SK-MEL-5 (cell line): ENCODE measurements around the gene ADIPOR2. TPM values are rescaled to one million over a fixed set of nuclear protein-coding genes. Genes with fewer than 3 reads are reported as not detected.

Source experiments
- DNase-seq: peaks from one replicate; pipeline ENCODE4 v3.0.0-alpha.2; 2016; ENCODE audit warnings: low read depth, low spot score
- in situ Hi-C: cut with HindIII; loops from 2 replicates; pipeline ENCODE4 v1.10.0; 2016; ENCODE audit warnings: low sequenced_read_pairs, high pct_unique_total_duplicates, low pct_unique_long_range_greater_than_20kb
- total RNA-seq: library from RNA; depleted of rRNA; stranded (reverse); fragments of >200 nt; shearing (Covaris generic); gene quantifications from 2 replicates; pipeline ENCODE4 v1.2.3, GENCODE V29; 2014

Gene ADIPOR2
- total RNA-seq, 1 experiment from 2014 or later, result 61.3 TPM

DNA sequence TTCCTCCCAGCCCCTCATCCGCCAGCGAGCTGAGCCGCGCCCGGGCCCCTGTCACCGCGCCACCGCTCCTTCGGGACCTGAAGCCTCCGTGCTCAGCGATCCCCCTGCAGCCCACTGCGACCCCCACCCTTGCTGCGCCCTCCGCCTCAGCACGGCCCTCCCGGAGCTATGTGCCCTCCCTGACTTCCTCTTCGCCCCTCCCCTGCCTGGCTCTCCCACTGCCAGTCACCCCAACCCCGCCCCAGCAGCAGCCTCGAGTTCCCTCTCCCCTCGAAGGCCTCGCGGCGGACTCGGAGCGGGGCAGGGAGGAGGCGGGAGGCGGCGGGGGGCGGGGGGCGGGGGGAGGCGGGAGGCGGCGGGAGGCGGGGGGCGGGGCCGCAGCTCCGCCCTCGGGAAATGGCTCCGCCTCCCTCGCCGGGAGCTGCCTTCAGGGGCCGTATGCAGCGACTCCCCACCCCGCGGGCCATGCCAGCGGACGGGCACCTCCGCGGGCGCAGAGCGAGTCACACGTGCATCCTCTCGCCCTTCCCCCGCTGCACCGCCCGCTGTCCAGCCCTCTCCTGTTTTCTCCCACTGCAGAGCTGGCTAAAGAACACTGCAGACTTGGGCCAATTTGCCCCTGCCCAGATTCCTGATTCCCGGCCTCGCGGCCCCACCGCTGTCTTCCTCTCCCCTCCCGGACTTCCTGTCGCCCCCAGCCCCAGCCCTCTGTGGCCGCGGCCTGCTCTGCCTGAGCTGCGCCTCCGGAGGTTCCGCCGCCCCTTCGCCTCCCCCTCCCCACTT is 29.1 kb upstream of the ADIPOR2 start:
- in situ Hi-C loops, result loop anchor here (25.0 kb wide), 1 partner anchor 126 kb away; no protein-coding TSS in a partner anchor
- peak; percentile 67 for DNase-seq

DNA sequence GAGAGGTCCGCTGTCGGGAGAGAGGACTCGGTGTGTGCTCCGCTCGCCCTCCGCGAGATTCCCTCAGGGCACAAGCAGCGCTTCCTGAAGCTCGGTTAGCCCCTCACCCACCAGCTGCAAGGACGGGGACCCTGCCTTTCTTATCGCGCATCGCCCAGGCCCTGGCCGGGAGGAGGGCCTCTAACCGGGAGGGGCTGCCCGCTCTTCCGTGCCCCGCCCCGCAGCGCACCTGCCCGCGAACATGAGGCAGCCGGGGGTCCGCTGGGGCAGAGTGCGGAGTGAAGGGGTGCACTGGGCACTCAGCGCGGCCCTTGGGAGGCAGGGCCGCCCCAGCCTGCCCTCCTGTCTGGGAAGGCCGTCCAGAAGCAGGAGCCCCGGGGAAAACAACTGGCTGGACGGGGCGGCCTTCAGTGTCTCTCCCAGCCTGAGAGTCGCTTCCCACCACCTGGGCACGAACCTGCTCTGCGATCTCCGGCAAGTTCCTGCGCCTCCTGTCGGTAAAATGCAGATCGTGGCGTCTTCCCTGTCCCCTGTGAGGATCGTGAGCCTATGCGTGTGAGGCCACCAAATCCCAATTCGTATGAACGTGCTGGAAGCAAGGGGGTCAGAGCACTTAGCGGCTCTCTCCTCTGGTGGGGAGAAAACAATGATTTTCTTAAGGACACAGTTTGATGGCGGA is 28.0 kb upstream of the ADIPOR2 start:
- no peak for DNase-seq
- in situ Hi-C loops, result loop anchor here (25.0 kb wide), 1 partner anchor 124 kb away; no protein-coding TSS in a partner anchor

DNA sequence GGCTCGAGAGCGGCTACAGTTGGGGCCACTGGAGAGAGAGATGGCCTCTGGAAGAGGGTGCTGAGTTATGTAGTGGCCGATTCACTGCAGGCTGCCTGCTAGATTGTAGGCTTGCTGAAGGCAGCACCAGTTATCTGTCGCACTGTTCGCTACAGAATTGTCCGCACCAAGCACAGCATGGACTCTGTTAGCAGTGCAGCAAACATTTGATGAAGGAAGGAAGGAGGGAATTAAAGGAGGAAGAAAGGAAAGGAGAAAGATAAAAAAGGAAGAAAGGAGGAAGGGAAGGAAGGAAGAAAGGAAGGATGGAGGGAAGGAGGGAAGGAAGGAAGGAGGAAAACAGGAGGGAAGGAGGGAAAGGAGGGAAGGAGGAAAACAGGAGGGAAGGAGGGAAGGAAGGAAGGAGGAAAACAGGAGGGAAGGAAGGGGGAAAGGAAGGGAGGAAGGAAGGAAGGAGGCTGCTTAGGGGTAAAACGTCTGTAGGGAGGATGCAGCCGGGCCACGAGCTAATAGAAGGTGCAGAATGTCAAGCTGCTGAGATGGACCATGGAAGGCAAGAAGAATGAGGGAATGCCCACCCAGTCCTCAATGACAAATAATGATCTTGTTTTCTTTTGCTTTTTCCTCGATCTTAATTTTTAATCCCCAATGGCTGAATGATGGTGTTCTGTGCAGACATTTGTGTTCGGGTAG is 27.3 kb upstream of the ADIPOR2 start:
- in situ Hi-C loops, result loop anchor here (25.0 kb wide), 1 partner anchor 124 kb away; no protein-coding TSS in a partner anchor
- DNase-seq, result no peak

DNA sequence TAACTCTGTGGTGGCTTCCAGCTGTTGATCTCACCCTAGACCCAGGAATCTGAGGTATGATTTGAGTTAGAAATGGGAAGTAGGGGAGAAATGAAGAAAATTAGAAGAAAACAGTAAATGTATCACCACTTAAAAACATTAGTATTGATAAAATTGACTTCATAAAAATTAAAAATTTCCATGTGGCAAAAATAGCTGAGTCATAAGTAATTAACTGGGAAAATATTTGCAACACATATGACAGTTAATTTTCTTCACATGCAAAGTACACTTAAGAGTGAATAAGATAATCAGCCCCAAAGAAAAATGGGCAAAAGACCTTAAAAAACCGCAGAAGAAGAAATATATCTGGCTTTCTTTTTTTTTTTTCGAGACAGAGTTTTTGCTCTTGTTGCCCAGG is 25.5 kb upstream of the ADIPOR2 start:
- in situ Hi-C loops, result loop anchor here (25.0 kb wide), 1 partner anchor 122 kb away; no protein-coding TSS in a partner anchor
- DNase-seq, result no peak

DNA sequence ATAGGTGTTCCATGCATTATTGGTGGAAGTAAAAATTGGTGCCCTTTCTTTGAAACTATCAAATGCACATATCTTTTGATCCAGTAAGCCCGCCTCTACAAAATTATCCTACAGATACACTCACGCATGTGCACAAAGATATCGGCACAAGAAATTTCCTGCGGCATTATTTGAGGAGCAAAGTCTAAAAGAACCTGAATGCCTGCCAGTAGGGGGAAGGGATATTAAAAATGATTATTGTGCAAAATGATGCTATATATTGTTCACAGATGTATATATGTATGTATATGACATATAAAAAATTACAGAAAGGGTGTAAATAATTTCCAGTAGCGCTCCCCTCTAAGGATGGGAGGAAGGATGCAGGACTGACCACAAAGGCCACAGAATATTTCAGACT is 24.7 kb upstream of the ADIPOR2 start:
- in situ Hi-C loops, result loop anchor here (25.0 kb wide), 1 partner anchor 121 kb away; no protein-coding TSS in a partner anchor
- DNase-seq, result no peak

DNA sequence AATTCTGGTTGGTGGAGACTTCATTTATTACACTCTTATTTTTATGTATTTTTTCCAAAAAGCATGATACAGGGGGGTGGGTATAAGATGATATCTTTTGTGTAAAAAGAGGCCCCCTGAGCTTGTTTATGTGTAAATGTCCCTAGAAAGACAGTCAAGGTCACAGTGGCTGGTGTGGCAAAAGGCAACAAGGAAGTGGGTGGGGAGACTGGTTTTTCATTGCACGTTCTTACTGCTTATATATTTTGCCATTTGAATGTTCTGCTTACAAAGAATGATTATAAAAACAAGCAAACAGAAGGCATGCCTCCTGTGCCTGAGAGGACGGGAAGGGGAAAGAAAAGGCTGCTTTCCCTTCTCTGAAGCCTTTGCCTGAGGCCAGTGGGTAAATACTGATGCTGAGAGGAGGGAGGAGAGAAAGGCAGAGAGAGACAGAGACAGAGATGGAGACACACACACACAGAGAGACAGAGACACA is 24.1 kb upstream of the ADIPOR2 start:
- in situ Hi-C loops, result loop anchor here (25.0 kb wide), 1 partner anchor 121 kb away; no protein-coding TSS in a partner anchor
- DNase-seq, result no peak

DNA sequence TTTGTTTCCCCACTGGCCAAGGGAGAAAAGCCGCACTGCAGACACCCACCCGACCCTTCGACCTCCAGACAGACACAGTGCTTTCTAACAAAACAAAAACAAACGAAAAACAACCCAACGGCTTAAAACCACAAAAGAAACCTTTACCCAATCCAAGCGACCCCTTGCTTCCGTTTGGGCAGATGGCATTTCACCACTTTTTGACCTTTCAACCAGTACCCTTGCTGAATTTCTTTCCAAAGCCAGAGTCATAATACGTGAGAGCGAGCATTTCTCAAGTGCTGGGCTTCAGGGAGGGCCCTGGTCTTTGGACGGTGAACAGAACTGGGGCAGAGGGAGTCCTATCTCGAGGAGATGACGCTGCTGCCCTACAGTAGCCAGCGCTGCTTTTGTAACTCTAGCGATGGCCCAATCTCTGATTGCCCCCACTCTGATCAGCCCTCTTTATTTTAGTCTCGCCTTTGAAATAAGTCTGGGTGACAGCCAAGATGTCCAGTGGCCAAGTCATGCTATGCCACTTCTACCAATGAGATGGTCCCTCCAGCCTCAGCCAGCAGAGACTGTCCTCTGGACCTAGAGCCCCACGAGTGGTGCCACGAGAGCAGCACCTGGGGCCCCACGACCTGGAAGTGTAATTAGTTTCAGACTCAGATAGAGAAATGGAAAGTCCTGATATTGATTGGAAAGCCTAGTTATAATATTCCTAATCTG is 21.9 kb upstream of the ADIPOR2 start:
- in situ Hi-C loops, result loop anchor here (25.0 kb wide), 1 partner anchor 118 kb away; no protein-coding TSS in a partner anchor
- DNase-seq, result no peak

DNA sequence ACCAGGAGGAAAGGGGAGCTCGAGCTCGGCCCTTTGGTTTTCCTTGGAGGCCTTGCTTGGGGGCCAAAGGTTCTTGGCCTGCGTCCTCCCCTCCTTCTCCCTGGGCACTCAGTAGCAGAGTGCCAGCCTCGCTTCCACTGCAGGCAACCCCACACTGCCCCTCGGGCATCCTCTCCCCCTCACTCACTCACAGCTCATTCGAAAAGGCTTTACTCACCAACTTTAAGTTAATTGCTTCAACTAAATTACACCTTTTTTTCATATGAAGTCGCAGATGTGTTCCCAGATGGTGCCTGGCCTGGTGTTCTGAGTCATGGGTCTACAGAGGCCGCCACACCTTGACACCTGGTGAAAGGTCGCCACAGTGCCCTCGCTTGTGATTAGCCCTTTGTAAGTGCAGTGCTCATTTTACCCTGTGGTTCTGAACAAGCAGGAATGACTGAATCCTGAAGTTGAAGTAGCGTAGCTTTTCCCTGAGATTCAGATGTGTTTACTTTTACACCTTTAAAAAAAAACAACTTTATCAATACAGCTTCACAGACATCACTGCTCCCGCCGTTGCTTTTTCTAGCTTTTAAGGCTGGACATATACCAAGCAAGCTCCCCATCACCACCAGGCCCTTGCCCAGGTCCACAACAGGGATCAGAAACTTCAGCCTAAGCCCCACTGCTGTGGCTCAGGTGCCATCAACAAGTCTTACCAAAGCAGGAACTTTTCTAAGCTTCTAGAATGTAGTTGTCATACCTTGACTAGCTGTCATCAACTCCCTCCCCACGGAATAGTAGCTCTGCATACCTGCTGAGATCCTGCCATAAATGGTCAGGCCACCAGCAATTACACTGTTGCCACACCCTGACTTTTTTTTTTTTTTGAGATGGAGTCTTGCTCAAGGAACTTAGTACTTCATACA is 20.3 kb upstream of the ADIPOR2 start:
- DNase-seq, result no peak
- in situ Hi-C loops, result loop anchor here (25.0 kb wide), 1 partner anchor 117 kb away; no protein-coding TSS in a partner anchor

DNA sequence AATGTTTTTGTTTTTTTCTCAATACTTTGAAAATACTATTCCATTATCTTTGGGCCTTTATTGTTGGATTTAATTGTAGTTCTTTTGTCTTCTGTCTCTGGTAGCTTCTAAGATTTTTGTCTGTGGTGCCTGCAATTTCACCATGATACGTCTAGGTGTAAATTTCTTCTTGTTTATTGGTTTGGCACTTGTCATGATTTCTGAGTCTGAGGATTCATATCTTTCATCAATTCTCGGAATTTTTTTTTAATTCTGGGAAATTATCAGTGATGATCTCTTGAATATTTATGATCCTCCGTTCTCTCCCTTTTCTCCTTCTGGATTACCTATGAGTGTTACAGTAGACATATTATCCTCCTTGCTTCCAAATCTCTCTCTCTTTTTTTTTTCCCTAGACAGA is 14.8 kb upstream of the ADIPOR2 start:
- no peak for DNase-seq
- in situ Hi-C loops, result no loop called here

DNA sequence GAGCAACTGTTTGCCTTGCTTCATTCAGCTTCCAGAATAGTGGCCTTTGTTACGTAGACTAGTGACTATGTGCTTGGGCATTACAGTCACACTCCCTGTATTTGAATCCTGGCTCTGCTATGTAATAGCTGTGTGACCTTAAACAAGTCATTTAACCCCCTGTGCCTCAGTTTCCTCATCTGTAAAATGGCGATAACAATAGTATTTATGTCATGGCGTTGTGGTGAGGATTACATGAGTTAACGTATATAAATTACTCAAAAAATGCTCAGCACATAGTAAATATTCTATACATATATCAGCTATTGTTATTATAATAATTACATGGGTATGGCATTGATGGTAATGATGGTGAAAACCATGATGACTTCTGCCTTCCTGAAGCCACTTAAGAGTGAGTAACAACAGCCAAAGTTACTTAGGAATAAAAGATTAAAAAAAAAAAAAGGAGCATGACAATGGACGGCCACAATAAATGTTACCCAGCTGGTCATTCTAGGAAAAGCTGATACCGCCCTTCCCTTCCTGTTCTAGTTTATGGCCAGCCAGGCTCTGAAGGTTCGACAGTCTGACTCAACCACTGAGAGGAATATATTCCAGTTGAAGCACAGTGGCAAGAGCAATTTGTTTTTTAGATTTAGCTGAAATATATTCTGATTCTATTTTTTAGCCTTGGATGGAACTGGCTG is 9.9 kb upstream of the ADIPOR2 start:
- in situ Hi-C loops, result no loop called here
- DNase-seq, result no peak

DNA sequence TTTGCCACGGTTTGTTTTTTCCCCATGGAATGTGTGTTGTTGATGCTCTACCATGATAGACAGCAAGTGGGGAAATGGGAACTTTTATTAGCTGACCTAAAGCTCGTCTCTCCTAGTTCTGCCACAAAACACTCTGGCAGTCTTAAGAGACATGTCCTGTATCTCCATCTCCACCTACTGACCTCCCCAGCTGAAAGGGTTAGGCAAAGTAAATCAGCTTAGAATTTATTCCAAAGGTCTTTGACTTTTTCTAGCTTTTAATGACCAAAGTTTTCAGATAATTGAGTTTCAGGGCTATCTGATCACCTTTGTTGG is 9.4 kb upstream of the ADIPOR2 start:
- in situ Hi-C loops, result no loop called here
- no peak for DNase-seq

DNA sequence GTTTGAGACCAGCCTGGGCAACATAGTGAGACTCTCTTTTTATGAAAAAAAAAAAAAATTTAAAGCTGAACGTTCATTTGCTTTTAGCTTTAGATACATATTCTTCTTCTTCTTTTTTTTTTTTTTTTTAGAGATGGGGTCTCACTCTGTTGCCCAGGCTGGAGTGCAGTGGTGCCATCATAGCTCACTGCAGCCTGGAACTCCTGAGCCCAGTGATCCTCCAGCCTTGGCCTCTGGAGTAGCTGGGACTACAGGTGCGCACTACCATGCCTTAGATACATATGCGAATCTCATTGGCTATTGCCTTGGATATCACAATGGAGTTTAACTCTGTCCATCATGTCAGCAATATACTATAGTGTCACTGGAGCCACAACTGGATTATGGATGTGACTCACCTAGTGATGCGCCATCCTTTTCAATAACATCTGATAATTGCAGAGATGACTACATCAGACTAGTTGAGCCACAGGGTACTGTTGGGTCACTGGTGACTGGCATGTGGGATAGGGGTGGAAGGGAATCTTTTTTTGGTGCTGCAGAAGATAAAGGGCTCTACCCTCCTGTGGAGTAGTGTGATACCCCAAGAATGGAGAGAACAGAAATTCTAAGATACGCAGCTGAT is 2.7 kb upstream of the ADIPOR2 start:
- no peak for DNase-seq
- in situ Hi-C loops, result no loop called here

DNA sequence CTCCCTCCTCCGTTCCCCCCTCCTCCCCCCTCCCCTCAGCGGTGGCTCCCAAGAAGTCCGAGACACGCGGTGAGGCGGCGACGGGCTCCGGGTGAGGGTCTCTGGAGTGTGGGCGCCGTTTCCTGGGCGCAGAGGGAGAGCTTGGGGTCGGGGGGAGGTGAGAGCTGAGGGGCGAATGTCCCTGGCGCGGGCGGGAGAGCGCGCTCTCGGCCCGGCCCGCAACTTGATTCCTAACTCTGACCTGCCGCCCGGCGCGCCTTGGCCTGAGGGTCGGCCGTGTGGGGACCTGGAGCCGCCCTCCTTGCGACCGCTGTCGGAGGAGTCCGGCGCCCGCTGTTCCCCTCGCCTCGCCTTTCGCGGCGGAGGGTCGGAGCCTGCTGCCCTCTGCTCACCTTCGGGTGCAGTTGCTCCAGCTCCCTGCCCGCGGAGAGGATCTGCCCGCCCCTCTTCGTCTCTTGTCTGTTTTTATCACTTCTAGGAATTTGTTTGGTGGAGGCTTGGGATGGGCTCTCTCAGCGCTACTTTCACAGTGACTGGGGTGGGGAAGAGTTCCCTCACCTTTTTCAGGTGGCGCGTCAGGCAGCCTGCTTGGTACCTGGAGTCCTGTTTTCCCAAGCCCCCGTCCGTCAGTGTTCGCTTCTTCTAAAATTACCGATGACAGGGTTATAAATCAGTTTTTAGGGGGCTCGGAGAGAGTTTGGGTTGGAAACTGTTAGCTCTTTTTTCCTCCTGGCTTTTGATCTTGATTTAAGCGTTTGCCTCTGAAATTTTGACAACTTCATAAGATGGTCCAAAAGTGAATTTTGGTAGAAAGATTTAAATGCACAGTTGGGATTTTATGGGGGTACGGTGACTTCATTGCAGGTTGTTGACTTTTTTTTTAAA is 495 bp downstream of the ADIPOR2 start:
- in situ Hi-C loops, result no loop called here
- DNase-seq, result peak; percentile 19

DNA sequence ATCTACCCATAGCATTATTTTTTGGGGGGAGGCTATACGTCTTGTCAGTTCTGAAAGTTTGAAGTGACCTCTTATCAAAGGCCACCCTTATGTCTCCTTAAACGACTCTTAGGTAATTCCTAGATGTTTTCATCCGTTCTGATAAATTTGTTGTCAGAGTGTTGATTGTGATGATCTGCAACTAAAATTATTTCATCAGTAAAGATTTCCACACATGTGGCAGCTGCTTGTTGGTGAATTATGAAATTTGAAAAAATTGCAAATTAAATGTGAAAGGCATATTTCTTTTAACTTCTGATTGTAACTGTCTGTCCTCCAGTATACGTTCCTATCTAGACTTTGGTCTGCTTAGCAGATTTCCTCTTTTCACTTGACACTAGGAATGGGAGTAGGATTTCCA is 1.4 kb downstream of the ADIPOR2 start:
- in situ Hi-C loops, result no loop called here
- DNase-seq, result no peak
